K562 (cell line): ENCODE measurements around the gene CAMK2N1. TPM values are rescaled to one million over a fixed set of nuclear protein-coding genes. Genes with fewer than 3 reads are reported as not detected.

Source experiments
- CCNT2 ChIP-seq: IDR thresholded peaks from 2 replicates; pipeline ENCODE4 v1.6.1; 2011; ENCODE audit warnings: borderline replicate concordance, low read depth, mild to moderate bottlenecking, moderate library complexity, mixed read lengths, low read length; ENCODE audit not compliant: insufficient read length; ENCODE audit errors: extremely low read depth
- LEF1 ChIP-seq: fragments of 450-650 bp; IDR thresholded peaks from 2 replicates; pipeline ENCODE4 v1.6.1; 2016; ENCODE audit warnings: mild to moderate bottlenecking
- MBD1 ChIP-seq: fragments of 250-450 bp; sonication (Bioruptor Pico); IDR thresholded peaks from 2 replicates; pipeline ENCODE4 v1.8.0; 2022; ENCODE audit warnings: inconsistent platforms
- MCM5 ChIP-seq: fragments of 450-650 bp; IDR thresholded peaks from 2 replicates; pipeline ENCODE4 v1.6.1; 2016; ENCODE audit warnings: low read depth
- MLLT1 ChIP-seq, 2 experiments: fragments of 450-650 bp; IDR thresholded peaks; 2 replicates each; pipeline ENCODE4 v1.6.1; 2016
- MXD1 ChIP-seq: fragments of 250-450 bp; sonication (Bioruptor Pico); IDR thresholded peaks from 2 replicates; pipeline ENCODE4 v1.8.0; 2021; ENCODE audit warnings: borderline replicate concordance, mild to moderate bottlenecking, moderate library complexity; ENCODE audit not compliant: poor library complexity, severe bottlenecking
- MYC ChIP-seq, 2 experiments: fragments of 250-450 bp in 1 of 2; sonication (Bioruptor Pico) in 1 of 2; IDR thresholded peaks; 2 replicates each; pipeline versions ENCODE4 v1.5.1 to v1.6.1; 2012 to 2021; ENCODE audit warnings: low read depth in 2 of 2, borderline replicate concordance in 1 of 2, improper control_type of control experiment in 1 of 2, low read length in 1 of 2, mild to moderate bottlenecking in 1 of 2, moderate library complexity in 1 of 2
- PCBP1 ChIP-seq: fragments of 200-400 bp; formaldehyde crosslinking; IDR thresholded peaks from 2 replicates; pipeline ENCODE4 v1.6.1; 2018; ENCODE audit warnings: mild to moderate bottlenecking, low read depth, low read length; ENCODE audit not compliant: poor library complexity, severe bottlenecking
- RBM17 ChIP-seq: fragments of 200-400 bp; formaldehyde crosslinking; IDR thresholded peaks from 2 replicates; pipeline ENCODE4 v1.6.1; 2017; ENCODE audit warnings: low read depth, mild to moderate bottlenecking, low read length, borderline replicate concordance
- SIN3B ChIP-seq: fragments of 450-650 bp; IDR thresholded peaks from 2 replicates; pipeline ENCODE4 v1.6.1; 2017; ENCODE audit warnings: low read depth, mild to moderate bottlenecking, moderate library complexity
- UBTF ChIP-seq, 2 experiments: IDR thresholded peaks; 2 replicates each; pipeline ENCODE4 v1.6.1; 2012; ENCODE audit warnings: improper control_type of control experiment in 2 of 2, low read depth in 2 of 2, low read length in 2 of 2, borderline replicate concordance in 1 of 2
- ZBTB12 ChIP-seq: fragments of 250-450 bp; sonication (Bioruptor Pico); IDR thresholded peaks from 2 replicates; pipeline ENCODE4 v1.4.0; 2020
- ZBTB26 ChIP-seq: fragments of 450-650 bp; formaldehyde crosslinking; IDR thresholded peaks from 2 replicates; pipeline ENCODE4 v1.4.0; 2022; ENCODE audit warnings: missing genetic modification characterization
- ZNF655 ChIP-seq: fragments of 250-450 bp; sonication (Bioruptor Pico); IDR thresholded peaks from 2 replicates; pipeline ENCODE4 v1.5.0; 2021
- polyA plus RNA-seq, 8 experiments: library from polyadenylated mRNA; depleted of rRNA in 4 of 8; stranded (reverse) in 5 of 8; unstranded in 3 of 8; fragments of >200 nt; fragmentation: Nextera tagmentation in 2 of 8; fragmentation: Illumina TruSeq in 1 of 8; extraction: Ambion mirVana in 2 of 8; extraction: Trizol in 1 of 8; gene quantifications; 2 replicates each; pipeline versions ENCODE4 v1.2.1 to v1.2.3, GENCODE V29; 2011 to 2014; ENCODE audit warnings: inconsistent platforms in 1 of 8, missing spikeins in 1 of 8
- total RNA-seq, 7 experiments: library from RNA; depleted of rRNA in 6 of 7; stranded (reverse); fragments of >200 nt in 6 of 7; fragmentation: Illumina TruSeq in 2 of 7; extraction: Trizol in 2 of 7; gene quantifications; 2 replicates each; pipeline versions ENCODE4 v1.2.1 to v1.2.3, GENCODE V29; 2011 to 2021; ENCODE audit warnings: low replicate concordance in 1 of 7

Gene CAMK2N1
- total and polyA plus RNA-seq, 9 of the 15 experiments (the other 6 are each of a cell fraction or from before 2014, with no cell fraction given): 0.09 to 1.4 (median 0.34) TPM

GRCh38 chr1:20493839-20494608 lies 8.0 kb upstream of the CAMK2N1 start (continued):
- TF ChIP-seq MLLT1 (IDR thresholded peaks at IDR 0.05) (no peak), MYC (IDR thresholded peaks at IDR 0.05; ENCODE audit: low read depth, low read length) (peak; percentile 65), MYC (CRISPR knock-in tag; IDR thresholded peaks at IDR 0.05; ENCODE audit: borderline replicate concordance, low read depth) (no peak), MBD1 (CRISPR knock-in tag) (no peak), ZBTB26 (CRISPR knock-in tag) (no peak), CCNT2 (no peak), UBTF (IDR thresholded peaks at IDR 0.05; ENCODE audit: borderline replicate concordance in 1 of 2, low read depth in 2 of 2, low read length in 2 of 2) (no peak), RBM17 (no peak), ZNF655 (no peak), MCM5 (no peak), ZBTB12 (CRISPR knock-in tag) (no peak), PCBP1 (no peak), SIN3B (no peak), MXD1 (CRISPR knock-in tag) (no peak), LEF1 (no peak)
